Keratinocyte (primary cell): ENCODE data around the gene BEST1. TPM values are rescaled to one million over a fixed set of nuclear protein-coding genes. Genes with fewer than 3 reads are reported as not detected.

Experiments used
- DNase-seq: peaks from one replicate; pipeline ENCODE4 v3.0.0-alpha.2; 2011; ENCODE audit warnings: low read depth, missing footprints, low spot score
- FAIRE-seq: peaks from 2 replicates; lab custom pipeline; 2011; peaks lifted over from hg19 to GRCh38; lab: Jason Lieb, UNC
- H2AFZ ChIP-seq: 2 replicates; pipeline ENCODE4 v1.6.0; 2012; ENCODE audit warnings: low read length, control low read depth, inconsistent platforms; ENCODE audit not compliant: control insufficient read depth
- H3K27ac ChIP-seq: 2 replicates; pipeline ENCODE4 v1.5.1; 2011; ENCODE audit warnings: low read length; ENCODE audit not compliant: control insufficient read depth, insufficient read depth
- H3K27me3 ChIP-seq: 3 replicates; pipeline ENCODE4 v1.6.0; 2011; ENCODE audit warnings: low read length; ENCODE audit not compliant: control insufficient read depth, insufficient read depth; ENCODE audit errors: extremely low read depth
- H3K36me3 ChIP-seq, 2 experiments: 2 replicates in 1 of 2; 3 replicates in 1 of 2; pipeline ENCODE4 v1.5.1; 2011; ENCODE audit warnings: low read length in 2 of 2, mild to moderate bottlenecking in 1 of 2; ENCODE audit not compliant: control insufficient read depth in 2 of 2, insufficient read depth in 2 of 2; ENCODE audit errors: extremely low read depth in 1 of 2
- H3K4me1 ChIP-seq: 3 replicates; pipeline ENCODE4 v1.5.1; 2011; ENCODE audit warnings: low read length; ENCODE audit not compliant: control insufficient read depth, insufficient read depth; ENCODE audit errors: extremely low read depth
- H3K4me2 ChIP-seq: 3 replicates; pipeline ENCODE4 v1.6.0; 2011; ENCODE audit warnings: low read depth, low read length; ENCODE audit not compliant: control insufficient read depth, insufficient read depth; ENCODE audit errors: extremely low read depth
- H3K4me3 ChIP-seq, 3 experiments: fragments of 200-600 bp in 1 of 3; sonication (generic) in 1 of 3; 2 replicates in 2 of 3; 3 replicates in 1 of 3; pipeline ENCODE4 v1.5.1; 2011 to 2016; ENCODE audit warnings: low read length in 3 of 3, mild to moderate bottlenecking in 3 of 3, control low read depth in 2 of 3, inconsistent platforms in 1 of 3, low read depth in 1 of 3, mixed read lengths in 1 of 3, mixed run types in 1 of 3, moderate library complexity in 1 of 3; ENCODE audit not compliant: control insufficient read depth in 2 of 3, insufficient read depth in 2 of 3; ENCODE audit errors: extremely low read depth in 1 of 3
- H3K79me2 ChIP-seq: 2 replicates; pipeline ENCODE4 v1.6.0; 2012; ENCODE audit warnings: low read length; ENCODE audit not compliant: control insufficient read depth, insufficient read depth
- H3K9ac ChIP-seq: 3 replicates; pipeline ENCODE4 v1.6.0; 2011; ENCODE audit warnings: low read length; ENCODE audit not compliant: control insufficient read depth, insufficient read depth; ENCODE audit errors: extremely low read depth
- H3K9me1 ChIP-seq: 3 replicates; pipeline ENCODE4 v1.6.0; 2011; ENCODE audit warnings: low read length; ENCODE audit not compliant: control insufficient read depth, insufficient read depth; ENCODE audit errors: extremely low read depth
- H3K9me3 ChIP-seq: 2 replicates; pipeline ENCODE4 v1.5.1; 2012; ENCODE audit warnings: low read depth, low read length; ENCODE audit not compliant: control insufficient read depth
- H4K20me1 ChIP-seq: 3 replicates; pipeline ENCODE4 v1.6.0; 2011; ENCODE audit warnings: low read length; ENCODE audit not compliant: control insufficient read depth, insufficient read depth; ENCODE audit errors: extremely low read depth
- EZH2 ChIP-seq: IDR thresholded peaks from one replicate; pipeline ENCODE4 v1.6.1; 2012; ENCODE audit warnings: inconsistent platforms, mild to moderate bottlenecking, low read length, moderate library complexity
- dilution Hi-C: fragments of 300-500 bp; cut with MboI; formaldehyde crosslinking; loops from one replicate; pipeline ENCODE4 v1.7.0; 2020; ENCODE audit warnings: low sequenced_read_pairs; ENCODE audit not compliant: extremely low pct_ligation_motif_present
- polyA plus RNA-seq, 5 experiments: library from polyadenylated mRNA; depleted of rRNA in 3 of 5; stranded (reverse) in 3 of 5; stranded (forward) in 1 of 5; unstranded in 1 of 5; fragments of >200 nt; gene quantifications; 1 replicate in 1 of 5; 2 replicates in 3 of 5; 3 replicates in 1 of 5; pipeline versions ENCODE4 v1.2.1 to v1.2.3, GENCODE V29; 2011 to 2012; ENCODE audit warnings: missing spikeins in 2 of 5, low read depth in 1 of 5, low replicate concordance in 1 of 5
- TF ChIP-seq, protein P1 (sequence below), 3 experiments: IDR thresholded peaks in 1 of 3; conservative IDR thresholded peaks in 1 of 3; optimal IDR thresholded peaks in 1 of 3; 2 replicates in 2 of 3; 3 replicates in 1 of 3; pipeline versions ENCODE3 to v1.5.1; 2011; ENCODE audit warnings: low read length in 3 of 3, mild to moderate bottlenecking in 3 of 3, moderate library complexity in 2 of 3, control low read depth in 1 of 3, inconsistent platforms in 1 of 3; ENCODE audit not compliant: insufficient read depth in 2 of 3; ENCODE audit errors: extremely low read depth in 1 of 3

Gene BEST1
- polyA plus RNA-seq, 1 donor (not counting 4 experiments of a cell fraction or from before 2014, with no cell fraction given): 0.13 TPM

DNA sequence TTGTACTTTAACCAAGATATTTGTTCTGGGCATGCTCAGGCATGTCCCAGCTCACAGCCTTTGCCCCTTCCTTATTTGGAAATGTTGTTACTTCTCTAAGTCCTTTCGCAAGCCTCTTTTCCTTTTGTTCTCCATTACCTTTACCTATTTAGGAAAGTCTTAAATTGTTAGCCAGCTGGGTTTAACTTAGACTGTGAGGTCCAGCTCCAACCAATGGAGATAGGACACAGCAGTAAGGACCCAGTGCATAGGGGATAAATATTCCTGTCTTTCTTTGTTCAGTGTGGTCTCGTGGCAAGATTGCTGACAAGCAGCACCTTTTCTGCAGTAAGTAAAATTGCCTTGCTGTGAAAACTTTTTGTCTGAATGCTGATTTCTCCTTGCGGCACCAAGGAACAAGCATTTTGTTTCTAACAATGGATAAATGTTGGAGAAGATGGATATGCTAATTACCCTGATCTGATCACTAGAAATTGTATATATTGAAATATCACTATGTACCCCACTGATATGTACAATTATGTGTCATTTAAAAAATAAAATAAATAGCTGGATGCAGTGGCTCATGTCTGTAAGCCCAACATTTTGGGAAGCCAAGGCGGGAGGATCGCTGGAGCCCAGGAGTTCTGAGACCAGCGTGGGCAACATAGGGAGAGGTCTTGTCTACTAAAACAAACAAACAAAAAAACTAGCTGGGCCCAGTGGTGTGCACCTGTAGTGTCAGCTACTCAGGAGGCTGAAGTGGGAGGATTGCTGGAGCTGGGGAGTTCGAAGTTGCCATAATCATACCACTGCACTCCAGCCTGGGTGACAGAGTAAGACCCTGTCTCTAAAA, 49.2 kb downstream of the BEST1 start:
- Histone ChIP-seq H3K9me3 (peaks cover 6% of the 10 kb centered on the region), H3K9ac (no peak overlapping the region), H3K4me2 (no peak overlapping the region), H3K27me3 (no peaks in the 10 kb centered on the region), H2AFZ (no peak overlapping the region), H3K4me1 (no peaks in the 10 kb centered on the region), H3K79me2 (no peaks in the 10 kb centered on the region), H3K36me3 (no peaks in the 10 kb centered on the region), H3K9me1 (no peaks in the 10 kb centered on the region), H4K20me1 (no peaks in the 10 kb centered on the region), H3K4me3 (no peak overlapping the region), H3K27ac (no peak overlapping the region)
- FAIRE-seq: no peak
- dilution Hi-C loops: no loop called here
- no peak for DNase-seq
- TF ChIP-seq, protein P1, sequence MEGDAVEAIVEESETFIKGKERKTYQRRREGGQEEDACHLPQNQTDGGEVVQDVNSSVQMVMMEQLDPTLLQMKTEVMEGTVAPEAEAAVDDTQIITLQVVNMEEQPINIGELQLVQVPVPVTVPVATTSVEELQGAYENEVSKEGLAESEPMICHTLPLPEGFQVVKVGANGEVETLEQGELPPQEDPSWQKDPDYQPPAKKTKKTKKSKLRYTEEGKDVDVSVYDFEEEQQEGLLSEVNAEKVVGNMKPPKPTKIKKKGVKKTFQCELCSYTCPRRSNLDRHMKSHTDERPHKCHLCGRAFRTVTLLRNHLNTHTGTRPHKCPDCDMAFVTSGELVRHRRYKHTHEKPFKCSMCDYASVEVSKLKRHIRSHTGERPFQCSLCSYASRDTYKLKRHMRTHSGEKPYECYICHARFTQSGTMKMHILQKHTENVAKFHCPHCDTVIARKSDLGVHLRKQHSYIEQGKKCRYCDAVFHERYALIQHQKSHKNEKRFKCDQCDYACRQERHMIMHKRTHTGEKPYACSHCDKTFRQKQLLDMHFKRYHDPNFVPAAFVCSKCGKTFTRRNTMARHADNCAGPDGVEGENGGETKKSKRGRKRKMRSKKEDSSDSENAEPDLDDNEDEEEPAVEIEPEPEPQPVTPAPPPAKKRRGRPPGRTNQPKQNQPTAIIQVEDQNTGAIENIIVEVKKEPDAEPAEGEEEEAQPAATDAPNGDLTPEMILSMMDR (optimal IDR thresholded peaks at IDR 0.05 in 1 of 3, IDR thresholded peaks at IDR 0.05 in 1 of 3, conservative IDR thresholded peaks at IDR 0.05 in 1 of 3; ENCODE audit: extremely low read depth in 1 of 3, insufficient read depth in 2 of 3, low read length in 3 of 3): no peak
- TF ChIP-seq EZH2: no peak

DNA sequence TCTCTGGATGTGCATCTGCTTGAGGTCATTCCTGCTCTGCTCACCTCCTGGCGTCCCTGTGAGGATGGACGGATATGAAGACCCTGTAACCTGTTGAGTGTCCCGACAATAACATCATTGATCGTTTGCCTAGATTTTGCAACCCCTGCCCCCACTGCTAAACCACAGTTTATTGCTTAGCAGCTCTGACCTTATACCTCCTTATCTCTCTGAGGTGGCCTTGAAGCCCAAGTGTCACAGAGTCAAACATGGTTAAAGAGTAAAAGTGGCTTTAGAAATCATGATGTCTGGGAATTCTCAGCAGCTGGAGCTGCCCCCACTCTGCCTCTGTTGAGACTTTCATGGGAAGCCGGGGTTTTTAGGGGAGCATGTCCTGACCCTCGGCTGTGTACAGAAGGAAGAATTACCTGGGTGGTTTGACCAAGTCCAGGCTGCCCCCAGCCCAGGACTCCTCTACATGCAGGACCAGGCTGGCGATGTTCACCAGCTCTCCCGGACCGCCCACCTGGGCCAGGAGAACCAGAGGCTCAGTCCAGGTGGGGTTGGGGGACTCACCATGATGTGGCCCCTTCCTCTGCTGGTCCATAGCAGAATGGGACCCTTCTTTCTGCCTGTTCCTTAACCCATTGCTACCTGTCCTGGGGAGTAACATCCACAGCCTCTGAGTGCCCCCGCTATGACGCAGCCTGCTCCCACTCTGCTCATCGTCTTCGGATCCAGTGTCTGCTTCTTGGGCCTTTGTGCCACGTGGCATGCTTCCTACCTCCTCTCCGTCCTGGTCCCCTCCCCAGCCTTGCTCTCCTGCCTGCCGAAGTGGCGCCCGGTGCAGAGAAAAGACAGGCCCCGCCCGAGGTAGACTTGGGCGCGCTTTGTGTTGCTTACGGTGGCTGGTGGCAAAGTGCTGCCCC, 50.6 kb downstream of the BEST1 start:
- dilution Hi-C loops: no loop called here
- H3K9me1 ChIP-seq: no peaks in the 10 kb centered on the region
- no peak overlapping the region for H3K27ac ChIP-seq
- H3K4me1 ChIP-seq: no peaks in the 10 kb centered on the region
- no peak overlapping the region for H2AFZ ChIP-seq
- FAIRE-seq: no peak
- no peaks in the 10 kb centered on the region for H3K27me3 ChIP-seq
- H3K9me3 ChIP-seq: peaks cover 6% of the 10 kb centered on the region
- no peak for TF ChIP-seq EZH2
- TF ChIP-seq, protein P1 (optimal IDR thresholded peaks at IDR 0.05 in 1 of 3, IDR thresholded peaks at IDR 0.05 in 1 of 3, conservative IDR thresholded peaks at IDR 0.05 in 1 of 3; ENCODE audit: extremely low read depth in 1 of 3, insufficient read depth in 2 of 3, low read length in 3 of 3): no peak
- DNase-seq: no peak
- H3K9ac ChIP-seq: no peak overlapping the region
- H4K20me1 ChIP-seq: no peaks in the 10 kb centered on the region
- no peak overlapping the region for H3K4me3 ChIP-seq
- no peaks in the 10 kb centered on the region for H3K79me2 ChIP-seq
- H3K4me2 ChIP-seq: no peak overlapping the region
- H3K36me3 ChIP-seq: no peaks in the 10 kb centered on the region
